HepG2 (cell line): ENCODE measurements around the gene IQCH. TPM values are rescaled to one million over a fixed set of nuclear protein-coding genes. Genes with fewer than 3 reads are reported as not detected.
A peak's percentile ranks its signal among the peaks of the same experiment; 100 is the strongest.

Source experiments
- BHLHE40 ChIP-seq: IDR thresholded peaks from 2 replicates; pipeline ENCODE4 v1.6.1; 2011; ENCODE audit warnings: low read length, improper control_type of control experiment
- CEBPG ChIP-seq: IDR thresholded peaks from 2 replicates; pipeline ENCODE4 v1.6.1; 2016
- CENPT ChIP-seq: sonication (generic); formaldehyde crosslinking; IDR thresholded peaks from 2 replicates; pipeline ENCODE4 v1.8.0; 2022; ENCODE audit warnings: low read depth, mild to moderate bottlenecking, moderate library complexity, missing genetic modification reagents
- CHD2 ChIP-seq: IDR thresholded peaks from 2 replicates; pipeline ENCODE4 v1.6.1; 2011; ENCODE audit warnings: low read depth, low read length, improper control_type of control experiment
- KLF16 ChIP-seq, 2 experiments: sonication (generic) in 1 of 2; formaldehyde crosslinking in 1 of 2; IDR thresholded peaks; 2 replicates each; pipeline versions ENCODE4 v1.6.1 to v1.8.0; 2016 to 2023; ENCODE audit warnings: missing genetic modification reagents in 2 of 2, missing compliant biosample characterization in 1 of 2
- MZF1 ChIP-seq: sonication (generic); formaldehyde crosslinking; IDR thresholded peaks from 2 replicates; pipeline ENCODE4 v1.8.1; 2023; ENCODE audit warnings: mild to moderate bottlenecking, missing genetic modification reagents, borderline replicate concordance
- NR2F6 ChIP-seq, 2 experiments: IDR thresholded peaks; 2 replicates each; pipeline ENCODE4 v1.6.1; 2016; ENCODE audit warnings: antibody characterized with exemption in 1 of 2, mild to moderate bottlenecking in 1 of 2
- PCBP2 ChIP-seq: fragments of 200-400 bp; formaldehyde crosslinking; optimal IDR thresholded peaks from 2 replicates; pipeline ENCODE3; 2018; ENCODE audit warnings: low read length, low read depth; ENCODE audit not compliant: poor library complexity, severe bottlenecking
- POLR2AphosphoS5 ChIP-seq: IDR thresholded peaks from 2 replicates; pipeline ENCODE4 v1.6.1; 2012; ENCODE audit warnings: low read depth, low read length
- ZNF10 ChIP-seq: sonication (generic); formaldehyde crosslinking; IDR thresholded peaks from 2 replicates; pipeline ENCODE4 v1.4.0; 2020; ENCODE audit warnings: mild to moderate bottlenecking, low read depth, missing genetic modification reagents, borderline replicate concordance
- ZNF589 ChIP-seq: sonication (generic); formaldehyde crosslinking; conservative IDR thresholded peaks from 2 replicates; pipeline ENCODE4 v1.8.0; 2022; ENCODE audit warnings: mild to moderate bottlenecking, moderate library complexity, missing genetic modification reagents
- ZNF674 ChIP-seq: sonication (generic); formaldehyde crosslinking; IDR thresholded peaks from 2 replicates; pipeline ENCODE4 v1.5.0; 2020; ENCODE audit warnings: low read depth, mild to moderate bottlenecking, missing genetic modification reagents
- ZNF780A ChIP-seq: sonication (generic); formaldehyde crosslinking; IDR thresholded peaks from 2 replicates; pipeline ENCODE4 v1.8.0; 2022; ENCODE audit warnings: mild to moderate bottlenecking, missing genetic modification reagents, moderate library complexity
- ZSCAN25 ChIP-seq: sonication (generic); formaldehyde crosslinking; IDR thresholded peaks from 2 replicates; pipeline ENCODE4 v1.8.0; 2022; ENCODE audit warnings: mild to moderate bottlenecking, missing genetic modification reagents
- polyA plus RNA-seq, 8 experiments: library from polyadenylated mRNA; depleted of rRNA in 3 of 8; stranded (reverse) in 7 of 8; unstranded in 1 of 8; fragments of >200 nt; fragmentation: Illumina TruSeq in 4 of 8; extraction: Trizol in 4 of 8; gene quantifications; 2 replicates each; pipeline versions ENCODE4 v1.2.1 to v1.2.3, GENCODE V29; 2011 to 2016; ENCODE audit warnings: low read depth in 4 of 8, missing spikeins in 1 of 8, mixed read lengths in 1 of 8; ENCODE audit not compliant: insufficient read depth in 1 of 8
- total RNA-seq, 5 experiments: library from RNA; depleted of rRNA; stranded (reverse); fragments of >200 nt; fragmentation: Illumina TruSeq; extraction: Trizol; gene quantifications; 2 replicates each; pipeline ENCODE4 v1.2.3, GENCODE V29; 2016; ENCODE audit warnings: low read depth in 1 of 5
- TF ChIP-seq, protein P1 (sequence below): sonication (generic); formaldehyde crosslinking; conservative IDR thresholded peaks from 2 replicates; pipeline ENCODE4 v1.8.0; 2022; ENCODE audit warnings: mild to moderate bottlenecking, moderate library complexity, missing genetic modification reagents
- TF ChIP-seq, protein P2 (sequence below): sonication (generic); formaldehyde crosslinking; IDR thresholded peaks from 2 replicates; pipeline ENCODE4 v1.4.0; 2020; ENCODE audit warnings: missing genetic modification reagents, borderline replicate concordance
- TF ChIP-seq, protein P3 (sequence below), 2 experiments: IDR thresholded peaks; 2 replicates each; pipeline ENCODE4 v1.6.1; 2011 to 2012; ENCODE audit warnings: low read length in 2 of 2, borderline replicate concordance in 1 of 2, low read depth in 1 of 2, mild to moderate bottlenecking in 1 of 2, moderate library complexity in 1 of 2
- TF ChIP-seq, protein P4 (sequence below): IDR thresholded peaks from 2 replicates; pipeline ENCODE4 v1.6.1; 2016; ENCODE audit warnings: missing compliant biosample characterization, missing genetic modification reagents, borderline replicate concordance

The IQCH gene
- total and polyA plus RNA-seq, 2 of the 13 experiments (the other 11 are each of a cell fraction or from before 2014, with no cell fraction given), result 0.16 to 0.55 TPM

DNA sequence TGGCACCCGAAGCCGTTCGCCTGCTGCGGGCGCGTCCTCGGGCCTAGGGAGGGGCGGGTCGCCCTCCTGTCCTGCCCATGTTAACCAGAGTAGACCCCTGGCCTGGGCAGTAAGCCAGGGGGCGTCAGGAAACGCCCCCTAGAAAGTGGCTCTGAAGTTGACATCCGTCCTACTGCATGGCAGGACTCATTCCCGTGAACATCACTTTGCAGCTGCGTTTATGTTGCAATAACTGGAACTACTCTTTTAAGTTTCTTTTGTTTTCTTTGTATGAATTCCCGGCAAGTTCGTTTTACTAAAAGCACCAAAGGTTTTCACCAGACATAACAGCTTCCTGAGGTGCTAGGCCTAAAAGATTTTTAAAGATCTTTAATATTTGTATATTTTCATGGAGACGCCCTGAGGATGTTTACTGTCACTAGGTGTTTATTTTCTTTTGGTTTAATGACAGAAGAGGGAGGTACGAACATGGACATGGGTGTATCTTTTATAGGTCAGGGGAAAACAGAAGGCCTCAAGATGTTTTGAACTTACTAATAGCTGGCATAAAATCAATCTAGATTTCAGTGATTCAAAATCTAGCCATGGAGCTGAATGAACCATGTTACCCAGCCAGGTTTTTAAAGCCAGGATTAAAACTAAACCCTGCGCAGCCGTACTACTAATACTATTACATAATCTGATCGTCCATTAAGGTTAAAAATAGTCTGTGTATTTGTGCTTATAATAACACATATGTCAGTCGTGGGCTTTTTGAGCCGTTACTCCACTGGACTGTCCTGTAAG lies 267.4 kb downstream of the IQCH start (continued):
- TF ChIP-seq, protein P1, sequence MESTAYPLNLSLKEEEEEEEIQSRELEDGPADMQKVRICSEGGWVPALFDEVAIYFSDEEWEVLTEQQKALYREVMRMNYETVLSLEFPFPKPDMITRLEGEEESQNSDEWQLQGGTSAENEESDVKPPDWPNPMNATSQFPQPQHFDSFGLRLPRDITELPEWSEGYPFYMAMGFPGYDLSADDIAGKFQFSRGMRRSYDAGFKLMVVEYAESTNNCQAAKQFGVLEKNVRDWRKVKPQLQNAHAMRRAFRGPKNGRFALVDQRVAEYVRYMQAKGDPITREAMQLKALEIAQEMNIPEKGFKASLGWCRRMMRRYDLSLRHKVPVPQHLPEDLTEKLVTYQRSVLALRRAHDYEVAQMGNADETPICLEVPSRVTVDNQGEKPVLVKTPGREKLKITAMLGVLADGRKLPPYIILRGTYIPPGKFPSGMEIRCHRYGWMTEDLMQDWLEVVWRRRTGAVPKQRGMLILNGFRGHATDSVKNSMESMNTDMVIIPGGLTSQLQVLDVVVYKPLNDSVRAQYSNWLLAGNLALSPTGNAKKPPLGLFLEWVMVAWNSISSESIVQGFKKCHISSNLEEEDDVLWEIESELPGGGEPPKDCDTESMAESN (CRISPR knock-in tag), result no peak
- no peak for TF ChIP-seq POLR2AphosphoS5
- no peak for TF ChIP-seq CENPT
- no peak for TF ChIP-seq ZSCAN25
- no peak for TF ChIP-seq NR2F6 (IDR thresholded peaks at IDR 0.05)
- no peak for TF ChIP-seq NR2F6 (CRISPR knock-in tag; IDR thresholded peaks at IDR 0.05)
- TF ChIP-seq, protein P2, sequence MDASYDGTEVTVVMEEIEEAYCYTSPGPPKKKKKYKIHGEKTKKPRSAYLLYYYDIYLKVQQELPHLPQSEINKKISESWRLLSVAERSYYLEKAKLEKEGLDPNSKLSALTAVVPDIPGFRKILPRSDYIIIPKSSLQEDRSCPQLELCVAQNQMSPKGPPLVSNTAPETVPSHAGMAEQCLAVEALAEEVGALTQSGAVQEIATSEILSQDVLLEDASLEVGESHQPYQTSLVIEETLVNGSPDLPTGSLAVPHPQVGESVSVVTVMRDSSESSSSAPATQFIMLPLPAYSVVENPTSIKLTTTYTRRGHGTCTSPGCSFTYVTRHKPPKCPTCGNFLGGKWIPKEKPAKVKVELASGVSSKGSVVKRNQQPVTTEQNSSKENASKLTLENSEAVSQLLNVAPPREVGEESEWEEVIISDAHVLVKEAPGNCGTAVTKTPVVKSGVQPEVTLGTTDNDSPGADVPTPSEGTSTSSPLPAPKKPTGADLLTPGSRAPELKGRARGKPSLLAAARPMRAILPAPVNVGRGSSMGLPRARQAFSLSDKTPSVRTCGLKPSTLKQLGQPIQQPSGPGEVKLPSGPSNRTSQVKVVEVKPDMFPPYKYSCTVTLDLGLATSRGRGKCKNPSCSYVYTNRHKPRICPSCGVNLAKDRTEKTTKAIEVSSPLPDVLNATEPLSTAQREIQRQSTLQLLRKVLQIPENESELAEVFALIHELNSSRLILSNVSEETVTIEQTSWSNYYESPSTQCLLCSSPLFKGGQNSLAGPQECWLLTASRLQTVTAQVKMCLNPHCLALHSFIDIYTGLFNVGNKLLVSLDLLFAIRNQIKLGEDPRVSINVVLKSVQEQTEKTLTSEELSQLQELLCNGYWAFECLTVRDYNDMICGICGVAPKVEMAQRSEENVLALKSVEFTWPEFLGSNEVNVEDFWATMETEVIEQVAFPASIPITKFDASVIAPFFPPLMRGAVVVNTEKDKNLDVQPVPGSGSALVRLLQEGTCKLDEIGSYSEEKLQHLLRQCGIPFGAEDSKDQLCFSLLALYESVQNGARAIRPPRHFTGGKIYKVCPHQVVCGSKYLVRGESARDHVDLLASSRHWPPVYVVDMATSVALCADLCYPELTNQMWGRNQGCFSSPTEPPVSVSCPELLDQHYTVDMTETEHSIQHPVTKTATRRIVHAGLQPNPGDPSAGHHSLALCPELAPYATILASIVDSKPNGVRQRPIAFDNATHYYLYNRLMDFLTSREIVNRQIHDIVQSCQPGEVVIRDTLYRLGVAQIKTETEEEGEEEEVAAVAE (CRISPR knock-in tag), result peak; percentile 17; the same call in 1 of the 2 replicates
- TF ChIP-seq MZF1 (CRISPR knock-in tag), result no peak
- TF ChIP-seq CEBPG (CRISPR knock-in tag), result peak; percentile 66
- TF ChIP-seq CHD2, result no peak
- no peak for TF ChIP-seq PCBP2
- peak in 1 of 2 experiments; percentile 33; a peak in 1 of 4 replicates for TF ChIP-seq KLF16 (CRISPR knock-in tag; IDR thresholded peaks at IDR 0.05)
- no peak for TF ChIP-seq ZNF589 (CRISPR knock-in tag)
- TF ChIP-seq, protein P3, sequence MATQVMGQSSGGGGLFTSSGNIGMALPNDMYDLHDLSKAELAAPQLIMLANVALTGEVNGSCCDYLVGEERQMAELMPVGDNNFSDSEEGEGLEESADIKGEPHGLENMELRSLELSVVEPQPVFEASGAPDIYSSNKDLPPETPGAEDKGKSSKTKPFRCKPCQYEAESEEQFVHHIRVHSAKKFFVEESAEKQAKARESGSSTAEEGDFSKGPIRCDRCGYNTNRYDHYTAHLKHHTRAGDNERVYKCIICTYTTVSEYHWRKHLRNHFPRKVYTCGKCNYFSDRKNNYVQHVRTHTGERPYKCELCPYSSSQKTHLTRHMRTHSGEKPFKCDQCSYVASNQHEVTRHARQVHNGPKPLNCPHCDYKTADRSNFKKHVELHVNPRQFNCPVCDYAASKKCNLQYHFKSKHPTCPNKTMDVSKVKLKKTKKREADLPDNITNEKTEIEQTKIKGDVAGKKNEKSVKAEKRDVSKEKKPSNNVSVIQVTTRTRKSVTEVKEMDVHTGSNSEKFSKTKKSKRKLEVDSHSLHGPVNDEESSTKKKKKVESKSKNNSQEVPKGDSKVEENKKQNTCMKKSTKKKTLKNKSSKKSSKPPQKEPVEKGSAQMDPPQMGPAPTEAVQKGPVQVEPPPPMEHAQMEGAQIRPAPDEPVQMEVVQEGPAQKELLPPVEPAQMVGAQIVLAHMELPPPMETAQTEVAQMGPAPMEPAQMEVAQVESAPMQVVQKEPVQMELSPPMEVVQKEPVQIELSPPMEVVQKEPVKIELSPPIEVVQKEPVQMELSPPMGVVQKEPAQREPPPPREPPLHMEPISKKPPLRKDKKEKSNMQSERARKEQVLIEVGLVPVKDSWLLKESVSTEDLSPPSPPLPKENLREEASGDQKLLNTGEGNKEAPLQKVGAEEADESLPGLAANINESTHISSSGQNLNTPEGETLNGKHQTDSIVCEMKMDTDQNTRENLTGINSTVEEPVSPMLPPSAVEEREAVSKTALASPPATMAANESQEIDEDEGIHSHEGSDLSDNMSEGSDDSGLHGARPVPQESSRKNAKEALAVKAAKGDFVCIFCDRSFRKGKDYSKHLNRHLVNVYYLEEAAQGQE (IDR thresholded peaks at IDR 0.05; ENCODE audit: borderline replicate concordance in 1 of 2, low read depth in 1 of 2, low read length in 2 of 2), result no peak
- TF ChIP-seq ZNF674 (CRISPR knock-in tag), result 0 out of 2 replicates have a peak, but pooled peaks have one; percentile 40
- no peak for TF ChIP-seq BHLHE40
- no peak for TF ChIP-seq ZNF10
- TF ChIP-seq ZNF780A (CRISPR knock-in tag), result no peak
- TF ChIP-seq, protein P4, sequence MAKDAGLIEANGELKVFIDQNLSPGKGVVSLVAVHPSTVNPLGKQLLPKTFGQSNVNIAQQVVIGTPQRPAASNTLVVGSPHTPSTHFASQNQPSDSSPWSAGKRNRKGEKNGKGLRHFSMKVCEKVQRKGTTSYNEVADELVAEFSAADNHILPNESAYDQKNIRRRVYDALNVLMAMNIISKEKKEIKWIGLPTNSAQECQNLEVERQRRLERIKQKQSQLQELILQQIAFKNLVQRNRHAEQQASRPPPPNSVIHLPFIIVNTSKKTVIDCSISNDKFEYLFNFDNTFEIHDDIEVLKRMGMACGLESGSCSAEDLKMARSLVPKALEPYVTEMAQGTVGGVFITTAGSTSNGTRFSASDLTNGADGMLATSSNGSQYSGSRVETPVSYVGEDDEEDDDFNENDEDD (CRISPR knock-in tag), result no peak
